Glomerular endothelial cell (primary cell): ENCODE data around the gene MPST. TPM values are rescaled to one million over a fixed set of nuclear protein-coding genes. Genes with fewer than 3 reads are reported as not detected.
"Not testable (repeated sequence)": the region's sequence is repeated elsewhere in the genome, so short reads cannot be mapped to it uniquely, and the experiment has no call there.

Source experiments
- DNase-seq: peaks from one replicate; pipeline ENCODE4 v3.0.0-alpha.2; 2011; ENCODE audit warnings: low read depth, low spot score; ENCODE audit errors: extremely low read depth
- total RNA-seq: library from RNA; depleted of rRNA; stranded (reverse); fragments of >200 nt; gene quantifications from 2 replicates; pipeline ENCODE4 v1.2.3, GENCODE V29; 2015

Gene MPST
- total RNA-seq, 1 donor from 2014 or later: 165 TPM

GRCh38 chr22:37059876-37060449 lies 40.4 kb downstream of the MPST start:
- DNase-seq: no peak

DNA sequence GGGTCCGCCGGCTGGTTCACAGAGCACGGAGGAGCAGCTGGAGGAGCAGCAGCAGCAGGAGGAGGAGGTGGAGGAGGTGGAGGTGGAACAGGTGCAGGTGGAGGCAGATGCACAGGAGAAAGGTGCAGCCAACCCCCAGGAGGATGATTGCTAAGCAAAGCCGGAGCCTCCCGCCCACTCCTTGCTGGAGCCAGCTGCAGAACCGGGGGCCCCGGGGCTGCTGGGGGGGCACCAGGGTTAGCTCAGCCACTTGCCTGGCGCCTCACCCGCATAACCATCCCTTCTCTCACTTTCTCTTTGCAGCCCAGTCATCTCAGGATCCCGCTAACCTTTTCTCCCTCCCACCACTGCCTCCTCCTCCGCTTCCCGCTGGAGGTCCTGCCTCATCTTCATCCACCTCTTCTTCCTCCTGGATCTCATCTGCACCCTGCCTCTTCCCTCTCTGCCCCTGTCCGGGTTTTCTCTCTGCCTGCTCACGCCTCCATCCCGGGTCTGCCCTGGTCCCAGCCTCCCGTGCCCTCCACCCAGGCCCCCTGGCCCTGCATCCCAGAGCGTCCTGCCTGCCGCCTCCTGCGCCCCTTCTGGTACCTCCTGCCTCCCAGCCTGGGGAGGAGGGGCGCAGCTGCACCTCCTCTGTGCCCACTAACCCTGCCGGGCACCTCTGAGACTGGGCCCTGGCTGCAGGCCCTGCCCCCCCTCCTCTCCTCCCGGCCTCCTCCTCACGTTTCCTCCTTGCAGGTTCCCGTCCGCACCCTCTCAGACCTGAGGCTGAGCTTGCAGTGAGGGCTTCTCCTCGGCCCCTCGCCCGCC lies 41.5 kb downstream of the MPST start:
- DNase-seq: no peak

DNA sequence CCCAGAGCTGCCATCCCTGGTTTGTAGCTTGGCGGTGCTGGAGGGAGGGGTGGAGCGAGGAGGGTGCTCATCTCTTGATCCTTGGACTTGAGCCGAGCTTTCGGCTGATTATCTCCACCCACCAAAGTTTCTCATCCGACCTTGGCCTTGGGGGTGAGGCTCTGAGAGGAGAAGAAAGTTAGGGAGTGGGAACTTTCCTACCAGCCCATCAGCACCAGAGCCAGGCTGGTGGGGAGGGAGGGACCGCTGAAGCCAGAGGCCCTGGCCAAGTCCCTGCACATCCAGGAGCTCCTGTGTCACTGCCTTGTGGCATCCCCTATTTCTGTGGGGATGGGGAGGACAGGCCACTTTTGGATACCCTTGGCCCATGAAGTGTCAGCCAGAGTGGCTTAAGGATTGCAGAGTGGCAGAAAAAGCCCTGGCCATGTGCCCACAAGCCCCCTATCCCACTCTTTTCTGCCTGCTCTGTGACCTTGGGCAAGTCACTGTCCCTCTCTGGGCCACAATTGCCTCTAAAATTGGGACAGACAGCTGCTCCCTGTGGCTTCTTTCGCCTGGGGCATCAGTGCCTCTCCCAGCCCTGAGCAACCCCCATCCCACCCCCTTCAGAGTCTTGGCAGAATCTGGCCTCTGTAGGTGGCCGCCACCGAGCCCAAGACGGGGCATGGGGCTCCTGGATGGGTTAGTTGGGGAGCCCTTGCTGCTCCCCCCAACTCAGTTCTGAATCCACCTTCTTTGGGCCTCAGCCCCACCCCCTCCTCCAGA lies 42.3 kb downstream of the MPST start:
- no peak for DNase-seq

DNA sequence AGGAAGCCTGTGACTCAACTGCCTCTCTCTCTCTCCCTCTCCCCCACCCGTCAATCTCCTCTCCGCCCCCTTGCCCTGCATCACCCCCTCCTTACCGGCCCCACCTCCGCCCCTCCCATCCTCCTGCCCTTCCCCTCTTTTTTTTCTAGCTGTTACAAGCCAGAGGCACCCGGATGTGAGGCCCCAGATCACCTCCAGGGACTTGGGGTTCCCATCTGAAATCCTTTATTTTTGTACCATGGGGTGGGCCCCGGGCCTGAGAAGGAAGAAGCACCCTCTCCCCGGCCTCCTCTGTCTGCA lies 42.8 kb downstream of the MPST start:
- no peak for DNase-seq

DNA sequence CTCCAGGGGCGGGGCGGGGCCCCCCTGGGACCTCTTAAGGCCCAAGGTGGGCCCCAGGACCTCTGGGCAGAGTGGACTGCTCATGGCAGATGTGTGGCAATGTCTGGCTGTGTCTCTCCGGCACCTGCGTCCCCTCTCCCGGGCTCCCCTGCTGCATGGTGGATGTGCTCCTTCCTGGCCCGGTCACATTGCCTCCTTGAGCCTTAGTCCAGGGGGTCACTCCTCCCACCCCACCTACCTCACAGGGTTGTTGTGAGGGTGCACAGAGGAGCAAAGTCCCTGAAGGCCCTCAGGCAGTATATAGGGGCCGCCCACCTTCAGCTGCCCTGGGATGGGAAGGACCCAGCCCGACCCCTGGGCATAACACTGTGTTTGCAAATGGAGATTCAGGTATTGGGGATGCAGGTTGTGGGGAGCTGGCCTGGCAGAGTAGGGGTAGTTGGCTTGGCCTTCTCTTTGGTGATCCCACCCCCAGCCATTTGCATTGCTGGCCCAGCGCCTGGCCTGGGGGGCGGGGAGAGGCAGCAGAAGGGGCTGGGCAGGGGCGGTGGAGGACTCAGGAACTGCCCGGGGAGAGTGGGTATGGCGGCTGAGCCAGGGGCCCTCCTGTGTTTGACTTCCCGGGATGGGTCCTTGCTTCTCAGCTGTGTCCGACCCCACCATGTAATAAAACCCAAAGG lies 43.3 kb downstream of the MPST start:
- DNase-seq: no peak

GRCh38 chr22:37063431-37064420 lies 44.2 kb downstream of the MPST start:
- DNase-seq: no peak

DNA sequence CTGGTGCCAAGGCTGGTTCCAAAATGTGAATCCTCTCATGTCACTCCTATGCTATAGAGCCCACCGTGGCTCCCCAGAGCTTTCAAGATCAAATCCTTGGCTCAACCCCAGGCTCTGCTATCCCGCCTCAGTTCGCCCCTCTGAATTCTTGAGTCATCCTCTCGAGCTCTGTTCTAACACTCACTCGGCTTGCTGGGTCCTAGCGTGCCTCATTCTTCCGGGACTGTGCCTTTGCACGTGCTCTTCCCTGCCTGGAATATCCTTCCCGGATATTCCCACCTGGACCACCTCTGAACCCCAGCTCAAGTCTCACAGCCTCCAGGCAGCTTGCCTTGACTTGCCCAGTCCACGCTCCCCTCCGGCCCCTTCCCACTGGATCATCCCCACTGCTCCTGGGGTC lies 45.0 kb downstream of the MPST start:
- no peak for DNase-seq

DNA sequence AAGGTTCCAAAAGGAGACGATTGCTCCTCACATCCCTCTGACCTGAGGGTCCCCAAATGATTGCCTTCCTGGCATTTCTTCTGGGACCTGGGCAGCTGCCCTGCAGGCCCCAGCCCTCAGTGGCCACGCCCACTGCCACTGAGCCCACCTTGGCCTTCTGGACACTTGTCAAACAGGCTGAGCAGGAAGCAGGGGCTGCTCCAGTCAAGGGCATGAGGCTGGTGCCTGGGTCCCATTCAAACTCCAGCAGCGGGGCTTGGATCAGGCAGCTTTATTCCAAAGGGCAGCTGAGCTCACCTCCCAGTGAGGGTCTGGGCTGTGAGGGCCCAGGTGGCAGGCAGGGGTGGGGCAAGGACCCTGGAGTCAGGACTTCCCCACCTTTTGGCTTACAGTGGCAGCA lies 45.6 kb downstream of the MPST start:
- no peak for DNase-seq

DNA sequence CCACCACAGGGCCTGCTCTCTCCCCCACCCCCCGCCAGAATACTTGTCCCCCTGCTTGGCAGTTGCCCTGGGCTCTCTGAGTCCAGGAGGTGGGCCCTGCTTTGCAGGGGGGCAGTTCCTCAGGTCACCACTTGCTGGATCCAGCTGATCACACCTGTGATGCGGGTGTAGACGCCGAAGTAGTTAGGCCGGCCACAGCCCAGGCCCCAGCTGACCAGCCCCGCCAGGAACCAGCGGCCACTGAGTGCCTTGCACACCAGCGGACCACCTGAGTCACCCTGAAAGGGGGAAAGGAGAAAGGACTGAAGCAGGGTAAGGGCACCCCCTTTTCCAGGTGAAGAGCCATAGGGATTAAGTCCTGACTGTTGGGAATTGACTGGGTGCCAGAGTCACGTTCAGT lies 46.4 kb downstream of the MPST start:
- no peak for DNase-seq

DNA sequence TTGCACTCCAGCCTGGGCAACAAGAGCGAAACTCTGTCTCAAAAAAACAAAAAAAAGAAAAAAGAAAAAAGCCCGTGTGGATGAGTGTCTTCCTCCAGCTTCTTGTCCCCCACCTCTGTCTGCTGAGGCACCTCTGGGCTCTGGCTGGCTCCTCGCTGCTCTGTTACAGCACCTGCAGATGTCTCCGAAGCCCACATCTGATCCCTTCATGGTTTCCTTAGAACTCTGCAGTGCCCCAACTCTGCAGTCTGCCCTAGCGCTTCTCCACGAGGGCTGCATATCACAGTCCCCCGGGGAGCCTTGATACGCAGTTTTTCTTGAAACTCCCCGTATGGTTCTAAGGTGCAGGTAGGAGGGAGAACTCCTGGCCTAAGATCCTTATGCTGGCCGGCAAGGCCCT lies 47.9 kb downstream of the MPST start:
- DNase-seq: no peak

DNA sequence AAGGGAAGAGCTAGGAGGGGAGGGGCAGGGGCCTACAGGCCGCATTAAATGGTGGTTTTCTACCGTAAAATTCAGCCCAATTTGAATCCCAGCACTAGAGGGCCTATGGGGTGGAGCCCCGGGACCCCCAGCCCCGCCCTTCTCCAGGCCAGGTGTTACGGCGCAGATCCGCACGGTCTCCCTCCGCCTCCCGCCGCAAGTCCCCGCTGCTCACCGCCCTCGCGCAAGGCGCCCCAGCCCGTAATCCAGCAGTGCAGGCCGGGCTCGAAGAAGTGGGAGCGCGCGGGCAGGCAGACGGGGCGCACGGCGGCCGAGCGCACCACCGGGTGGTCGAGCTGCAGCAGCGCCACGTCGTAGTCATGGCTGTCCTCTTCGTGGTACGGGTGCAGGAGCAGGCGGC lies 49.3 kb downstream of the MPST start:
- no peak for DNase-seq

- no peak for DNase-seq
Measured at GRCh38 chr22:37069319-37069718, 49.8 kb downstream of the MPST start.

DNA sequence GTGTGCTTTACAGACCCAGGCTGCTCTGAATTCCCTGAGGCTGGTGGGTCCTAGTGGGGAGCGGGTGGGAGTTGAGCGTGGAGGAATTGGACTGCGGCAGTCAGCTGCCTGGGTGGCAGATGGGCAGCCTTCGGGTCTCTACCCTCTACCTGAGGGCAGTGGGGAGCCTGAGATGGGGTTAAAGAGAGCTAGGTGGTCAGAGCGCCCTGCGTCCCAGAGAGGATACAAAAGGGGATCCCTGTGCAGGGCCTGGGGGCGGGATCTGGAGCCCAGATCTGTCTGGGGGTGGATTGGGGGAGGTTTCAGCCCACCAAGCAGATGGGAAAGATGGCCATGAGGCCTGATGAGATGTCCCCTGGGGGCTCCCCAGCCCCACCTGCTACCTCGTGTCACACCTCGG lies 50.2 kb downstream of the MPST start:
- no peak for DNase-seq

- no peak for DNase-seq
Measured at GRCh38 chr22:37070334-37070733, 50.8 kb downstream of the MPST start.

DNA sequence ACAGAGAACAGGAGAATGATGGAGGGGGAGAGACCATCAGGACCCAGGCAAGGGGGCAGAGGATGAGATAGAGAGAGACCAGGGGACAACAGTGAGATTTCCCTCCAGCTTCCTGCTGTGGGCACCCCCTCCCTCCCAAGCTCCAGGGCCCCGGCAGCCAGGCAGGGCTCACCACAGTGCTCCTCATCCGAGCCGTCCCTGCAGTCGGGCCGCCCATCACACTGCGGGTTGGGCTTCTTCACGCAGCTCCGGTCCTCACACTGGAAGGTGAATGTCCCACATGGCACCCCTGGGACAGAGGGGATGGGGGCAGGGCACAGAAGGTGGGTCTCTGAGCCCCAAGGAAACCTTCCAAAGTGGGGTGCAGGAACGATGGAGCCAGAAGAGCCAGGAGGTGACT lies 51.2 kb downstream of the MPST start:
- DNase-seq: no peak

DNA sequence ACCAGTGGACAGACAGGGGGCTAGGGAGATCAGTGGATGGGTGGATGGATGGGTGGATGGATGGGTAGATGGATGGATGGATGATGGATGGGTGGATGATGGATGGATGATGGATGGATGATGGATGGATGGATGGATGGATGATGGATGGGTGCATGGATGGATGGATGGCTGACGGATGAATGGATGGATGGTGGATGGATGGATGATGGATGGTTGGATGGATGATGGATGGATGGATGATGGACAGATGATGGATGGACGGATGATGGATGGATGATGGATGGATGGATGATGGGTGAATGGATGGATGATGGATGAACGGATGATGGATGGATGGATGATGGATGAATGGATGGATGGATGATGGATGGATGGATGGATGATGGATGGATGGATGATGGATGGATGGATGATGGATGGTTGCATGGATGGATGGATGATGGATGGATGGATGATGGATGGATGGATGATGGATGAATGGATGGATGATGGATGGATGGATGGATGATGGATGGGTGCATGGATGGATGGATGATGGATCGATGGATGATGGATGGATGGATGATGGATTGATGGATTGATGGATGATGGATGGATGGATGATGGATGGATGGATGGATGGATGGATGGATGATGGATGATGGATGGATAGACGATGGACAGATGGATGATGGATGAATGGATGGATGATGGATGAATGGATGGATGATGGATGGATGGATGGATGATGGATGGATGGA lies 52.5 kb downstream of the MPST start:
- not testable (repeated sequence) for DNase-seq

GRCh38 chr22:37072673-37073072 lies 53.1 kb downstream of the MPST start:
- no peak for DNase-seq

- DNase-seq: no peak
Measured at GRCh38 chr22:37074537-37074936, 55.0 kb downstream of the MPST start.

DNA sequence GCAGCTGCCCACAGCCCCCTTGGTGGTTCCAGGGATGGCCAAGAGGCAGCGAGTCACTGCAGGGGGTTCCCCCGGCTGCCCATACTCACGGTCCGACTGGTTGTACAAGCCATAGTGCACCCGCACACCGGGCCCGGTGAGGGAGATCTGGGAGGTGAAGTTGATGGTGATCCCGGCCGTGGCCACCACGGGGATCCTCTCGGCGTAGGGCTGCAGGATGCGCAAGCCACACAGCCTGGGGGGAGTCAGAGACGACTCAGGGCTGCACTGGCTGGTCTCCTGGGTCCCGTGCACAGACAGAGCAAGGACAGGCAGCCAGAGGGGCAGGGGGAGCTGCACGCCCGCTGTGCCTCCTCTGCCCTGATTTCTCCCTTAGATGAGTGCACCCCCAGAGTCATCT lies 55.5 kb downstream of the MPST start:
- no peak for DNase-seq
